Measurements from ENCODE around the gene TPM4.
"Not testable (repeated sequence)": the region's sequence is repeated elsewhere in the genome, so short reads cannot be mapped to it uniquely, and the experiment has no call there.

Gene TPM4

DNA sequence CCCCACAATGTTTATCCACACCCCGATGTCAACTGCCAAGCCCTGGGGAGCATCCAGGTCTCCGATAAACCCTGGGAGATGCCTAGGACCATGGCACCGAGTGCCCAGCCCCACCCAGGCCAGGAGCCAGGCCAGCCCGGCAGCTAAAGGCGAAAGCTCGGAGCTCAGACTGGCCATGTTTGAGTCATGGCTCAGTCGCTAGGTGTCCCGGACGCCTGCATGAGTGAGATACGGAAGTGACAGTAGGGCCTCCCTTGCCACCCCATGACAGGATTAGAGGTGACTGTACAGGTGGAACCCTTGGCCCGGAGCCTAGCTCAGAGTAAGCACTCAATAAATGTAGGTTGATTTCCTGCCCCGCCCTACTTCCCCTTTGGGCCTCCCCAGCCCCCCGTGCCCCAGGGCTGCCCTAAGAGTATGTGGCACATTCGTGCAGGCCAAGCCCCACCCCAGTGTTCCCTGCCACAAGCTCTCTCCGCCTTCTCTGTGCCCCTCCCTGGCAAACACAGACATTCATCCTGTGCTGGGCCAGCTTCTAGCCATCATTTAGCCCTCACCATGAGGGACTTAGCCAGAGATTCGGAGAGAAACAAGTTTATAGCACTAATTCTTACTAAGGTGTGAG, 5.8 kb upstream of the TPM4 start:
- FAIRE-seq (peak; percentile 54), DNase-seq (ENCODE audit: extremely low spot score, insufficient read length, low read depth) (no peak)

DNA sequence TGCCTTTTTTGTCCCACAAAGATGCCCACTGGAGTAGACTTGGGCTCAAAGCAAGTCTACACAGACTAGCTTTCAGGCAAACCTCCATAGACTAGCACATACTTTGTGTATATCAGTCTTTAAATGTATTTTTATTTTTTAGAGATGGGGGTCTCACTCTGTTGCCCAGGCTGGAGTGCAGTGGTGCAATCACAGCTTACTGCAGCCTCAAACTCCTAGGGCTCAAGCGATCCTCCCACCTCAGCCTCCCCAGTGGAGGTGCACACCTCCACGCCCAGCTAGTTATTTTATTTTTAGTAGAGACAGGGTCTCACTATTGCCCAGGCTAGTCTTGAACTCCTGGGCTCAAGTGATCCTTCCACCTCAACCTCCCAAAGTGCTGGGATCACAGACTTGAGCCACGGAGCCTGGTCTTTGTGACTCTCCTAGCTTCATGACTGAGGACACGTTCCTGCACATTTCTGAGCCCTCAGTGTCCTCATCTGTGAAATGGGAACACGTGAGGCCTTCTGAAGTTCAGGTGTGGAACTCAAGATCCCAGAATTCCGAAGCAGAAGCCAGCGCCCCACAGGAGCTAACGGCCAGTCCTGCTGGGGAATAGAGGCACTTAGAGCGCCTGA, 5.1 kb upstream of the TPM4 start:
- no peak for FAIRE-seq
- DNase-seq (ENCODE audit: extremely low spot score, insufficient read length, low read depth) = no peak

DNA sequence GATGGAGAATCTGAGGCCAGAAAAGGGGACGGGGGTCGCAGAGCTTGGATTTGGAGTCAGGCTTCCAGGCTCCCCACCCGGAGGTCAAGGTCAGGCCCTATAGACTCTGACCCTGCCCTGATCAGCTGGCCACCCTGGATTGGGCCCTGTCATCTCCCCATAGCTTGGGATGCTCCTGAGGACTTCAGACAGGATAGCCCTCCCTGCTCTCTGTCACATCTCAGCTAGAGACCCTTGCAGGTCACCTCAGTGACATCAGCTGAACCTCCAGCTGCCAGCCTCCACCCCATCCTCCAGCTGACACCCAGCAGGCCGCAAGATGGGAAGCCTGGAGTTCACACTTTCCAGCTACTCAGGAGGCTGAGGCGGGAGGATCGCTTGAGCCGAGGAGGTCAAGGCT, 2.8 kb upstream of the TPM4 start:
- no peak for FAIRE-seq
- DNase-seq (ENCODE audit: extremely low spot score, insufficient read length, low read depth) = no peak

DNA sequence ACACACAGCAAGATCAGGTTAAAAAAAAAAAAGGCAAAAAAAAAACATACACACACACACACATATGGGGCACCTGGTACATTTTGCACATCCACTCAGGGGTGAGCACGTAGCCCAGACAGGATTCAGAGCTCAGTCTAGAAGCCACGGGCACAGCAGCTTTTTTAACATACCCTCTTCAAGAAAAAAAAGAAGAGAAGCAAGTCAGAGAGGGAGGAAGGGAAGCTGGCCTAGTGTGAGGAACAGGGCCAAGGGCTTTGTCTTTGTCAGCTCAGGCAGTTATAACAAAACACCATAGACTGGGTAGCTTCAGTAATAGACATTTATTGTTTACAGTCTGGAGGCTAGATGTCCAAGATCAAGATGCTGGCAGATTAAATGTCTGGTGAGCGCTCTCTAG, 2.3 kb upstream of the TPM4 start:
- no peak for FAIRE-seq
- no peak for DNase-seq (ENCODE audit: extremely low spot score, insufficient read length, low read depth)

DNA sequence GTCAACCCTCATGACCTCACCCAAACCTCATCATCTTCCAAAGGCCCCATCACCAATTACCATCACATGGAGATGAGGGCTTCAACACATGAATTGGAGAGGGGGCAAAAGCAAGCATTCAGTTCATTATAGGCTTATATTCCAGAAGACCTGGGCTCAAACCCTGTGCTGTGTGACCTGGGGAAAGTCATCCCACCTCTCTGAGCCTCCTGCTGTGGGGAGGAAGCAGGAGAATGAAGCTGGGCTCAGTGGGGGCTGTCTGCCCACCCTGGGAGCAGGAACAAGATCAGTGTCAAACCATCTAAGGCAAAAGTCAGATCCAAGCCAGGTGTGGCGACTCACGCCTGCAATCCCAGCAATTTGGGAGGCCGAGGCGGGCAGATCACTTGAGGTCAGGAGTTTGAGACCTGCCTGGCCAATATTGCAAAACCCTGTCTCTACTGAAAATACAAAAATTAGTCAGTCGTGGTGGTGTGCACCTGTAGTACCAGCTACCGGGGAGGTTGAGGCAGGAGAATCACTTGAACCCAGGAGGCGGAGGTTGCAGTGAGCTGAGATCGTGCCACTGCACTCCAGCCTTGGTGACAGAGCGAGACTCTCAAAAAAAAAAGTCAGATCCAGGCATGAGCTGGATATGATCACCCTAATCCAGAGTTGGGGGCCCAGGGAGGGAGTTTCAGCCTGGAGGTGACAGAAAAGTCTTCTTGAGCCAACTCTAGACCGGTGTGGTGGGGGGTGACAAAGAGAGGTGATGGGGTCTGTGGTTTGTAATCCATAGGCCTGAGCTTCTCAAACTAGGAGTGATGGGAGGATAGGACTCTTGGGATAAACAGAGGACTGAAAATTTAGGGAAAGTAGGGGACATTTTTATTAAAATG, 1.6 kb upstream of the TPM4 start:
- DNase-seq (ENCODE audit: extremely low spot score, insufficient read length, low read depth) = no peak
- no peak for FAIRE-seq

DNA sequence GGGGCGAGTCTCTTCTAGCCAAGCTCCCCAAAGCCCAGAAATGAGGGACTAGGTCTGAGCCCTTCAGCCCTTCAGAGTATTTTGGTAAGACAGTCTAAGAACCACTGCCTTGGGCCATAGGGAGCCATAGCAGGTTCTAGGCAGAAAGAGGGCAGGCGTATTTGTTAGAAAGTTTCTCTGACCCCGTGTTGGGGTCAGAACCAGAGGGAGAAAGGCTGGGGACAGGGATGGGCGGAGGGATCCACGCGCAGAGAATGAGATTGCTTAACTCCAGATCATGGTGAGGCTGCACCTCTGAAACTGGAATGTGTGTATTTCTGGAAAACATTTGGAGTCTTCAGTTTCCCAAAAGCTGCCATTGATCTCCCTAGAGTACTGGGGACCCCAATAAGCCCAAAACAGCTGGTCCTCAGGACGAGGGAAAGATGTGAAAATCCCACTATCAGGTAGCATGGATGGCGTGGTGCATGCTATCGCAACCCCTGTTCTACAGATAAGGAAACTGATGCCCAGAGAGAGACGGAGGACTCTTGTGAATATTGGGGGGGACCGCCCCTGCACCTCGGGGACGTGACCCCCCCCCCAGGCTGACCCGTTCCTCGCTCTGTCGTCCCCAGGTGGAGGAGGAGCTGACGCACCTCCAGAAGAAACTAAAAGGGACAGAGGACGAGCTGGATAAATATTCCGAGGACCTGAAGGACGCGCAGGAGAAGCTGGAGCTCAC, 703 bp upstream of the TPM4 start:
- DNase-seq (ENCODE audit: extremely low spot score, insufficient read length, low read depth) (no peak), FAIRE-seq (no peak)

DNA sequence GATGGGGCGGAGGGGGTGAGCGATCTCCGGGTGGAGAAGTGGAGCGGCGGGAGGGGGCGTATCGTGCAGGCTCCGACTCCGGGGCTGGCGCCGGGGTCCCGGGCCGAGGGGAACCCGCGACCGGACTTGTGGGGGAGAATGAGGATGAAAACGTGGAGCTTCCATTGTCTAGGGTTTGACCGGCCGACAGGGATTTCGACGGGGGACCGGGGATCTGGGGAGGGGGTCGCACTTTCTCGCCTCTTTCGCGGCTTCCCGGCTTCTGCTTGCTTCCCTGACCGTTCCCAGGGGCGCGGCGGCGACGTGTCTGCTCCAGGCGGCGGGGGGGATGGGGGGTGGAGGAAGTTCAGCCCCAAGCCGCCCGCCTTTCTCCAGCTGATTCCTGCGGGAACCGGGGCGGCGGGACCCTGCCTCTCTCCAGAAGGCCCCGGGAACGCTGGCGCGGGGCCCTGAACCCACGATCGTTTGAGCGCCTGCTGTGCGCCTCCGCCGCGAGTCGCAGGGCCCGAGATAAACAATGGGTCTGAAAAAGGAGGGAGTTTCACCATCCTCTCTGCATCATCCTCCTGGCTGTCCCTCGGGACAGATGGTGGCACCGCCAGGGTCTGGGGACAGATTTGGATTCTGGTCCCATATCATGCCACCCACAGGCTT, 790 bp downstream of the TPM4 start:
- DNase-seq (ENCODE audit: extremely low spot score, insufficient read length, low read depth) = no peak

DNA sequence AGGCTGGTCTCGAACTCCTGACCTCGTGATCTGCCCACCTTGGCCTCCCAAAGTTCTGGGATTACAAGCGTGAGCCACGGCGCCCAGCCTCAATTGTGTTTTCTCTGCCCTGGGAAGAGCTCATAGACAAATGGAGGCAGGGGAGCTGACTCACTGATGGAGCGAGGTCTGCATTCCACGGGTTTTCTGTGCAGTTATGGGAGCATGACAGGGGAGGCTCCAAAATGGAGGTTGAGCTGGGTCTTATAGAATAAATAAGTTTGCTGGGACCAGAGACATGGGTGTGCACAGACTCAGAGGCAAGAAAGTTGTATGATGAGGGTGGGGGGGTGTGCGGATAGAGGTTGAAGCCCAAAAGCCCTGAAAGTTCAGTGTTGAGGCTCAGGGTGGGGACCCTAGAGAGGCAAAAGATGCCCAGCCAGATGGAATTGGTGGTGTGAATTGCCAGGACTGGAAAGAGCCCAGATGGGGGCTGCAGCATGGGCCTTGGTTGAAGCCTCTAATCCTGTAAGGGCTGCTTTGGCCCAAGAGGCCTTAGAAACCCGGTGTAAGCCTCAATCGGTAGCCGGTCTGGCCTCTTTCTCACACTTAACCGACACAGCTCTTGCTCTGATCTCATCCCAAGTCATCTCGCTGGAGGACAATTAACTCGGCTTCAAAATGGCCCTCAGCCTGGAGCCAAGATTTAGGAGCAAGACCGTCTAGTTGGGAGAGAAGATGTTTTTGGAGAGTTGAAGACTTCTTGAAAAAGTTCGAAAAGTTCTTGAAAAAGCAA, 1.9 kb downstream of the TPM4 start:
- FAIRE-seq = no peak
- DNase-seq (ENCODE audit: extremely low spot score, insufficient read length, low read depth) = no peak

More for the DNA sequence above, 790 bp downstream of the TPM4 start:
- no peak for FAIRE-seq

DNA sequence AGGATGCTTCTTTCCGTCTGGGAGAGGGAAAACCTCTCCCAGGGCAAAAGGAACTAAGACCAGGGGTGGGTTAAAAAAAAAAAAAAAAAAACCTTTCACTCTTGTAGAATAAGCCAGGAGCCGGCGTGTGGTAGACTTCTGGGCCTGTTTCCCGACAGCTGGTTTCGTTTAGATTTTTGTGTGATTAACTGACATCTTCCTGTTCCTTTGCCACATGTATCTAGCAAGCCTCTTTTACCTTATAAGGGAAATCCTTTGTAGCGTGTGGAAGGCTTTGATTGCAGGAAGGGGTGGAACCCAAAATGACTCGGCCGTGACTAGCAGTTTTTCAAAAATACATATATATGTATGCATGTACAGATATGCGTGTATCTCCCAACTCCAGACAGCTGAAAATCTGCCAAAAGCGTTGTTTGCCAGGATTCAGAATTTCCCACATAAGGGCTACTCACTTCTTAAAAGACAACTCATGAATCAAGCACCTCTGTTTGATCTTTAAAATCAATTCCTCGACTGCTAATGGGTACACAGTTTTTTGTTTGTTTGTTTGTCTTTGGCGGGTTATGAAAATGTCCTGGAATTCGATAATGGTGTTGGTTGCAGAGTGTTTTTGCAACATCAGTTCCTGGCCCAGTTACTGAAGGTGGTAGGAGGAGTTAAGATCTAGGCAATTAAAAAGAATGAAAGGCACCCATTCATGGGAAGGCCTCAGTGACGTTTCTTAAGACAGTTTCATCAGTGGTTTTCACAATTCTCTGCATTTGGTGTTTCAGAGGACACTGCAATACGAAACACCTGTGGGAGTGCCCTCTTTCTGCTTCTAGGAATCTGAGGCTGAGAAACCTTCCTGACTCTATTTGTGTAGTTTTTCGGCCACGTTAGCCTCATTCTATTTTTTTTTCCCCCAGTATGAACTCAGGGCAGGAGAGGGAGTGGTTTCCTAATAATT, 2.7 kb downstream of the TPM4 start:
- FAIRE-seq (peak; percentile 93), DNase-seq (ENCODE audit: extremely low spot score, insufficient read length, low read depth) (no peak)

DNA sequence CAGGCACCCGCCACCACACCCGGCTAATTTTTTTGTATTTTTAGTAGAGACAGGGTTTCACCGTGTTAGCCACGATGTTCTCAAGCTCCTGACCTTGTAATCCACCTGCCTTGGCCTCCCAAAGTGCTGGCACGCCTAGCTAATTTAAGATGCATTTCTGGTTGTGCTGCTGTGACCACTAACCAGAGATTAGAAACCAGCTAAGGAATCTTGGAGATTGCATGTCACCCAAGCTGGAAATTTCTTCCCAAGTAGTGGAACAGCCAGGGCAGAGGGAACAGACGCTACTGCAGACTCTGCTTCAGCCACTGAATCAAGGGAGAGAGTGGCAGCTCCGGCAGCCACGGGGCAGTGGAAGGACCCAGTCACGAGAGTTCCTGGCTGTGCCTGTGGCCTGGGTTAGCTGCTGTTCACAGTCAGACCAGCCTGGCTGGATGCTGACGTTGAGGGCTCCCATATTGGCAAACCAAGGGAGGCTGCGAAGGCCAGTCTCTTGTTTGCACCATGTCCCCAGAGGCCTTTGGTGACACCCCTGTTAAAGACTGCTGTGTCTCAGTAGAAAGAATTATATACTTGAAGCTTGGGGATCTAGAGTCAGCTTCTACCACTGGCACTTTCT, 7.9 kb downstream of the TPM4 start:
- FAIRE-seq (no peak), DNase-seq (ENCODE audit: extremely low spot score, insufficient read length, low read depth) (no peak)

DNA sequence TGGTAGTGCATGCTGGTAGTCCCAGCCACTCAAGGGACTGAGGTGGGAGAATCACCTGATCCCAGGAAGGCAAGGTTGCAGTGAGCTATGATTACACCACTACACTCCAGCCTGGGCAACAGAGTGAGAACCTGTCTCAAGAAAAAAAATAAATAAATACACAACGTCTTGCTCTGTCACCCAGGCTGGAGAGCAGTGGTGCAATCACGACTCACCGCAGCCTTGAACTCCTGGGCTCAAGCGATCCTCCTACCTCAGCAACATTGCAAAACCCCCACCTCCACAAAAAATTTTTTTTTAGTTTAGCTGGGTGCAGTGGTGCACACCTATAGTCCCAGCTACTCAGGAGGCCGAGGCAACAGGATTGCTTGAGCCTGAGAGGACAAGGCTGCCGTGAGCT, 8.8 kb downstream of the TPM4 start:
- FAIRE-seq (no peak), DNase-seq (ENCODE audit: extremely low spot score, insufficient read length, low read depth) (no peak)

DNA sequence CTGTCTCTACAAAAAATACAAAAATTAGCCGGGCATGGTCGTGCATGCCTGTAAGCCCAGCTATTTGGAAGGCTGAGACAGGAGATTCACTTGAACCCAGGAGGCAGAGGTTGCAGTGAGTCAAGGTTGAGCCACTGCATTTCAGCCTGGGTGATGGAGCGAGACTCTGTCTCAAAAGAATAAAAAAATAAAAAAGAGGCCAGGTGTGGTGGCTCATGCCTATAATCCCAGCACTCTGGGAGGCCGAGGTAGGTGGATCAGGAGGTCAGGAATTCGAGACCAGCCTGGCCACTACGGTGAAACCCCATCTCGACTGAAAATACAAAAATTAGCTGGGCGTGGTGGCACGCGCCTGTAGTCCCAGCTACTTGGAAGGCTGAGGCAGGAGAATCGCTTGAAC, 11.1 kb downstream of the TPM4 start:
- DNase-seq (ENCODE audit: extremely low spot score, insufficient read length, low read depth); FAIRE-seq: not testable (repeated sequence)

DNA sequence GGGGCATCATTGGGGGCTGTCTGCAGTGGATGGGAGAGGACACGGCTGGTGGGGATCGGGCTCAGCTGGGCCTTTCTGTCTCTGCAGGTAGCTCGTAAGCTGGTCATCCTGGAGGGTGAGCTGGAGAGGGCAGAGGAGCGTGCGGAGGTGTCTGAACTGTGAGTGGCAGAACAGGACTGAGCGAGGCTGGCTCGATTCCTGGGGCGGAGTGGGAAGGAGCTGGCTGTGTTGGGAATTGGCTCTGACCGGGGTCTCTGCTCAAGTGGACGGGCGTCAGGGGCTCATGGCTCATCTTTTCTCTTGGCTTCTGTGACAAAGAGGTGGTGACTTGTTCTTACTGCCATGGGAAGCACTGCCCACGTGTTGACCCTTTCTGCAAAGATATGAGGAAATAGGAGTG, 11.6 kb downstream of the TPM4 start:
- DNase-seq (ENCODE audit: extremely low spot score, insufficient read length, low read depth) (no peak), FAIRE-seq (no peak)

DNA sequence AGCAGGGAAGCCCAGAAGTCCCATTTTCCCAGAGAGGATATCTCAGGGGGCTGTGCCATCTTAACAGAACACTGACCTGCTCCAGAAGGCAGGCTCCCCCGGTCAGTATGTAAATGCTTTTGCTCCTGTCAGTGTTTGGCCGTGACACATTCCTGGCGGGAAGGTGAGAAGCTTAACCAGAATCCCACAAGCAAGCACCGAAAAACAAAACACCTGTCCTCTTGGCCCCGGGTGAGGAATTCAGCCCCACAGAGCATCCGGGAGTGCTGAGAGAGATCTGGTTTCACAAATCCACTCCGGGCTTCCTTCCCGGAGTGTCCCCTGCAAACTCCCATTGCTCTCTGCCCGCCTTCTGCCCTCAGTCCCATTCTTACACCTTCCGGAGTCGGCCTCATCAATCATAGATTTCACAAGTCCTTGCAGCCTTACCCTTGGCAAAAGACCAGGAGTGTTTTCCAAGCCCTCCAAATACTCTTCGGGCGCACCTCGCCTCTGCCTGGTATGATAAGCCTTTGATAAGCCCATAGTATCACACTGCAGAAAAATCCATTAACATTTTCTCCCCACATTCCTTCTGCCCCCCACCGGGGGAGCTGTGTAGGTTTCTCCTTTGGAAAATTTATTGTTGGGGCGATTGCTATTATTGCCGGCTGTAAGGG, 12.2 kb downstream of the TPM4 start:
- DNase-seq (ENCODE audit: extremely low spot score, insufficient read length, low read depth) (no peak), FAIRE-seq (no peak)

DNA sequence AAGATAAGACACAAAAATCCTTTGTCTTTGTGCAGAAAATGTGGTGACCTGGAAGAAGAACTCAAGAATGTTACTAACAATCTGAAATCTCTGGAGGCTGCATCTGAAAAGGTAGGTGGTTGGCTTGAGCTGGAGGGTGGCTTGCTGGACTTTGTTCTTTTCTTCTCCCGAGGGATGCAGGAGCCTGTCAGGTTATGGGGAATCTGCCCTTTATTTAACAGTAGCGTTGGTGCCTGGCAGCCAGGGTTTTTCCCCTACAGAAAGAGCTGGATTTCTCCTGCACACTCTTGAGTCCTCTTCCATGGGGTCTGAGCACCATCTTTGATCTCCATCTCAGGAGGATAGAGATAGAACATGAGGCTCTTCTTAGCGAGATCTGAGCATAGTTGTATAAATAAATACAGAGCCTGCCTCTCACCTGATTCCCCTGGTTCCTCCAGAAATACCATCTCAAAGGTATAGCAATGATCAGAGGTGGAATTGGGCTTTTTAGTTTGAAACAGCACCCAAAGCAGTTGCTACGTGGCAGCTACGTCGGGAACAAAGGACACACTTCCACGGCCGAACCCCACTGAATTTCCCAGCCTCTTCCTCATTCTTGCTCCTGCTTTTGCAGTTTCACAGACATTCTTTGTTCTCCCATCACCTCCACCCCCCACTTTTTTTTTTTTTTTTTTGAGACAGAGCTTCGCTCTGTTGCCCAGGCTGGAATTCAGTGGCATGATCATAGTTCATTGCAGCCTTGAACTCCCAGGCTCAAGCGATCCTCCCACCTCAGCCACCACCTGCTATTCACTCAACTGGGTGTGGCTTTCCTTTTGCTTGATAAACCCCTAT, 12.9 kb downstream of the TPM4 start:
- FAIRE-seq (no peak), DNase-seq (ENCODE audit: extremely low spot score, insufficient read length, low read depth) (no peak)
